ENCODE measurements around the gene SNRNP48. TPM values are rescaled to one million over a fixed set of nuclear protein-coding genes. Genes with fewer than 3 reads are reported as not detected.

SNRNP48 gene
- total and polyA plus RNA-seq, 2 of the 8 experiments (the other 6 are each of a cell fraction or from before 2014, with no cell fraction given) = 7.7 to 21.0 TPM

GRCh38 chr6:7558781-7559180, 31.2 kb upstream of the SNRNP48 start:
- Histone ChIP-seq H2BK120ac (replicated peaks; ENCODE audit: low read depth, low read length) (no peak overlapping the region), H3K4me2 (ENCODE audit: insufficient read depth in 1 of 2, low read depth in 2 of 2, low read length in 2 of 2) (no peak overlapping the region), H3K27me3 (replicated peaks in 1 of 4; ENCODE audit: control insufficient read depth in 3 of 4, extremely low read depth in 1 of 4, insufficient read depth in 3 of 4, low read length in 3 of 4) (no peaks in the 10 kb centered on the region), H3K4me1 (replicated peaks in 1 of 4; ENCODE audit: control insufficient read depth in 3 of 4, insufficient read depth in 4 of 4, low read length in 3 of 4) (no peaks in the 10 kb centered on the region), H3K18ac (ENCODE audit: extremely low read depth, low read length) (no peak overlapping the region), H3K14ac (ENCODE audit: insufficient read length) (no peak overlapping the region), H2BK15ac (ENCODE audit: low read length) (no peak overlapping the region), H3K23ac (ENCODE audit: insufficient read length) (no peak overlapping the region), H2BK5ac (ENCODE audit: low read depth, low read length) (no peak overlapping the region), H2AK5ac (ENCODE audit: low read depth, low read length) (no peak overlapping the region), H3K27ac (ENCODE audit: low read depth, low read length) (no peak overlapping the region), H4K5ac (ENCODE audit: insufficient read length, low read depth, low read length) (no peak overlapping the region), H3K4ac (replicated peaks; ENCODE audit: insufficient read length, low read depth, low read length) (no peak overlapping the region), H4K8ac (ENCODE audit: extremely low read depth, insufficient read depth, low read length) (no peak overlapping the region), H3K36me3 (ENCODE audit: control insufficient read depth in 2 of 4, insufficient read depth in 4 of 4, low read length in 3 of 4) (peaks cover 2 to 28% (median 10%) of the 10 kb centered on the region in 4 experiments; a peak in 6 of 8 replicates), H2BK12ac (ENCODE audit: low read depth, low read length) (no peak overlapping the region), H4K91ac (replicated peaks; ENCODE audit: insufficient read length, low read length) (no peak overlapping the region), H4K20me1 (replicated peaks in 1 of 2; ENCODE audit: control insufficient read depth in 1 of 2, insufficient read depth in 2 of 2, low read length in 2 of 2) (peaks cover 0 to 6% of the 10 kb centered on the region in 2 experiments), H3K79me1 (ENCODE audit: low read depth, low read length) (no peaks in the 10 kb centered on the region; the same call in 1 of the 2 replicates), H2AFZ (ENCODE audit: low read length) (no peak overlapping the region), H3K9ac (replicated peaks in 1 of 4; ENCODE audit: extremely low read depth in 1 of 4, low read depth in 3 of 4, low read length in 3 of 4) (no peak overlapping the region), H3K9me3 (ENCODE audit: insufficient read depth in 2 of 2, low read depth in 1 of 2, low read length in 1 of 2) (no peaks in the 10 kb centered on the region), H2BK20ac (ENCODE audit: low read length) (no peak overlapping the region), H3K4me3 (ENCODE audit: extremely low read depth in 1 of 4, insufficient read depth in 2 of 4, low read depth in 3 of 4, low read length in 4 of 4) (no peak overlapping the region), H3K79me2 (ENCODE audit: control insufficient read depth in 1 of 2, insufficient read depth in 2 of 2, low read length in 2 of 2) (peaks cover 0 to 5% of the 10 kb centered on the region in 2 experiments; a peak in 2 of 4 replicates), H3K23me2 (ENCODE audit: low read depth, low read length) (no peaks in the 10 kb centered on the region), H3K56ac (replicated peaks; ENCODE audit: insufficient read length, low read depth, low read length) (no peak overlapping the region)
- ChIA-PET CTCF (ENCODE audit: partially characterized antibody) (interaction anchor here (1.3 to 1.4 kb wide), 2 partner anchors 56 to 137 kb away, joined by 3 read pairs; no protein-coding TSS in a partner anchor), POLR2A (ENCODE audit: partially characterized antibody) (no interaction called here)
- DNase-seq (ENCODE audit: low read depth in 1 of 2, low spot score in 2 of 2) = no peak
- WGBS, 2 experiments (ENCODE audit: extremely low coverage in 1 of 2, insufficient coverage in 1 of 2, insufficient read length in 1 of 2, insufficient replicate concordance in 2 of 2, low coverage in 1 of 2, low lambda C conversion rate in 2 of 2, missing lambda C conversion rate in 1 of 2) = 76% methylated on average over 4 of the region's 4 CpGs; no CpG with 5 or more reads in 1 of the 2 experiments
- TF ChIP-seq RNF2 (IDR thresholded peaks at IDR 0.05; ENCODE audit: borderline replicate concordance, low read depth, low read length, missing control alignments, poor library complexity, severe bottlenecking) = no peak
- no peak for TF ChIP-seq SP1 (IDR thresholded peaks at IDR 0.05; ENCODE audit: low read depth, low read length)
- TF ChIP-seq, protein P1, sequence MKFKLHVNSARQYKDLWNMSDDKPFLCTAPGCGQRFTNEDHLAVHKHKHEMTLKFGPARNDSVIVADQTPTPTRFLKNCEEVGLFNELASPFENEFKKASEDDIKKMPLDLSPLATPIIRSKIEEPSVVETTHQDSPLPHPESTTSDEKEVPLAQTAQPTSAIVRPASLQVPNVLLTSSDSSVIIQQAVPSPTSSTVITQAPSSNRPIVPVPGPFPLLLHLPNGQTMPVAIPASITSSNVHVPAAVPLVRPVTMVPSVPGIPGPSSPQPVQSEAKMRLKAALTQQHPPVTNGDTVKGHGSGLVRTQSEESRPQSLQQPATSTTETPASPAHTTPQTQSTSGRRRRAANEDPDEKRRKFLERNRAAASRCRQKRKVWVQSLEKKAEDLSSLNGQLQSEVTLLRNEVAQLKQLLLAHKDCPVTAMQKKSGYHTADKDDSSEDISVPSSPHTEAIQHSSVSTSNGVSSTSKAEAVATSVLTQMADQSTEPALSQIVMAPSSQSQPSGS (IDR thresholded peaks at IDR 0.05; ENCODE audit: low read length) = no peak
- TF ChIP-seq SAP30 (IDR thresholded peaks at IDR 0.05; ENCODE audit: insufficient read depth, insufficient replicate concordance, low read length) = no peak
- TF ChIP-seq SIX5 (IDR thresholded peaks at IDR 0.05; ENCODE audit: low read depth, low read length) = no peak
- TF ChIP-seq ZNF274 (IDR thresholded peaks at IDR 0.05; ENCODE audit: borderline replicate concordance, extremely low read depth, low read length) = no peak
- FAIRE-seq = no peak

All from H1 (cell line).